GM18861 (cell line): ENCODE measurements around the gene KIAA0232.
"Not testable (repeated sequence)": the region's sequence is repeated elsewhere in the genome, so short reads cannot be mapped to it uniquely, and the experiment has no call there.

ENCODE experiments used
- ATAC-seq: cut with Tn5 transposase; IDR thresholded peaks from one replicate; pipeline ENCODE4 v1.9.1; 2021; ENCODE audit not compliant: unreplicated experiment

KIAA0232 gene

GRCh38 chr4:6898763-6899162 is 116.2 kb downstream of the KIAA0232 start:
- ATAC-seq: no peak

GRCh38 chr4:6900181-6900812 is 117.8 kb downstream of the KIAA0232 start:
- ATAC-seq: no peak

- ATAC-seq: no peak
Measured at GRCh38 chr4:6900956-6901355, 118.4 kb downstream of the KIAA0232 start.

GRCh38 chr4:6901669-6902317 is 119.3 kb downstream of the KIAA0232 start:
- ATAC-seq: no peak

GRCh38 chr4:6902318-6903042 is 120.0 kb downstream of the KIAA0232 start:
- no peak for ATAC-seq

GRCh38 chr4:6905516-6906445 is 123.3 kb downstream of the KIAA0232 start:
- ATAC-seq: no peak

GRCh38 chr4:6906486-6906885 is 124.0 kb downstream of the KIAA0232 start:
- ATAC-seq: not testable (repeated sequence)

- no peak for ATAC-seq
Measured at GRCh38 chr4:6907658-6908191, 125.2 kb downstream of the KIAA0232 start.

GRCh38 chr4:6908432-6909112 is 126.0 kb downstream of the KIAA0232 start:
- ATAC-seq: no peak

- peak; percentile 74 for ATAC-seq
Measured at GRCh38 chr4:6909113-6909969, 126.8 kb downstream of the KIAA0232 start, which contains the start of gene TBC1D14. TBC1D14 (plus strand) TSS chr4:6909826; CDS start chr4:6923390, 13,564 bp downstream.

GRCh38 chr4:6909970-6910339 is 127.4 kb downstream of the KIAA0232 start:
- peak; percentile 16 for ATAC-seq

- no peak for ATAC-seq
Measured at GRCh38 chr4:6910340-6910959, 127.9 kb downstream of the KIAA0232 start.

- no peak for ATAC-seq
Measured at GRCh38 chr4:6910960-6911874, 128.7 kb downstream of the KIAA0232 start.

- ATAC-seq: not testable (repeated sequence)
Measured at GRCh38 chr4:6911917-6912316, 129.4 kb downstream of the KIAA0232 start.

GRCh38 chr4:6912441-6912840 is 129.9 kb downstream of the KIAA0232 start:
- no peak for ATAC-seq

- ATAC-seq: no peak
Measured at GRCh38 chr4:6913350-6913905, 130.9 kb downstream of the KIAA0232 start.

GRCh38 chr4:6914448-6914847 is 131.9 kb downstream of the KIAA0232 start:
- no peak for ATAC-seq
